GM12801 (cell line): Measurements from ENCODE around the gene SPEG.

Experiments used
- TF ChIP-seq, protein P1 (sequence below): IDR thresholded peaks from one replicate; pipeline ENCODE4 v1.5.1; 2011; ENCODE audit warnings: control low read depth; ENCODE audit not compliant: insufficient read length; ENCODE audit errors: extremely low read depth

Gene SPEG

GRCh38 chr2:219536967-219537366 lies 102.3 kb downstream of the SPEG start:
- TF ChIP-seq, protein P1, sequence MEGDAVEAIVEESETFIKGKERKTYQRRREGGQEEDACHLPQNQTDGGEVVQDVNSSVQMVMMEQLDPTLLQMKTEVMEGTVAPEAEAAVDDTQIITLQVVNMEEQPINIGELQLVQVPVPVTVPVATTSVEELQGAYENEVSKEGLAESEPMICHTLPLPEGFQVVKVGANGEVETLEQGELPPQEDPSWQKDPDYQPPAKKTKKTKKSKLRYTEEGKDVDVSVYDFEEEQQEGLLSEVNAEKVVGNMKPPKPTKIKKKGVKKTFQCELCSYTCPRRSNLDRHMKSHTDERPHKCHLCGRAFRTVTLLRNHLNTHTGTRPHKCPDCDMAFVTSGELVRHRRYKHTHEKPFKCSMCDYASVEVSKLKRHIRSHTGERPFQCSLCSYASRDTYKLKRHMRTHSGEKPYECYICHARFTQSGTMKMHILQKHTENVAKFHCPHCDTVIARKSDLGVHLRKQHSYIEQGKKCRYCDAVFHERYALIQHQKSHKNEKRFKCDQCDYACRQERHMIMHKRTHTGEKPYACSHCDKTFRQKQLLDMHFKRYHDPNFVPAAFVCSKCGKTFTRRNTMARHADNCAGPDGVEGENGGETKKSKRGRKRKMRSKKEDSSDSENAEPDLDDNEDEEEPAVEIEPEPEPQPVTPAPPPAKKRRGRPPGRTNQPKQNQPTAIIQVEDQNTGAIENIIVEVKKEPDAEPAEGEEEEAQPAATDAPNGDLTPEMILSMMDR, result no peak

- TF ChIP-seq, protein P1, result no peak
Observed at GRCh38 chr2:219537657-219538488, 103.2 kb downstream of the SPEG start.

GRCh38 chr2:219538504-219538951 lies 103.9 kb downstream of the SPEG start:
- TF ChIP-seq, protein P1, result no peak

- TF ChIP-seq, protein P1, result no peak
Observed at GRCh38 chr2:219538956-219539788, 104.5 kb downstream of the SPEG start.

- TF ChIP-seq, protein P1, result no peak
Observed at GRCh38 chr2:219539926-219540678, 105.5 kb downstream of the SPEG start.

GRCh38 chr2:219540784-219541504 lies 106.3 kb downstream of the SPEG start:
- TF ChIP-seq, protein P1, result no peak
